Measurements from ENCODE around the gene GRIK4. TPM values are rescaled to one million over a fixed set of nuclear protein-coding genes. Genes with fewer than 3 reads are reported as not detected.

Gene GRIK4
- total RNA-seq, 1 experiment from 2014 or later = 3.3 TPM

- TF ChIP-seq, protein P1, sequence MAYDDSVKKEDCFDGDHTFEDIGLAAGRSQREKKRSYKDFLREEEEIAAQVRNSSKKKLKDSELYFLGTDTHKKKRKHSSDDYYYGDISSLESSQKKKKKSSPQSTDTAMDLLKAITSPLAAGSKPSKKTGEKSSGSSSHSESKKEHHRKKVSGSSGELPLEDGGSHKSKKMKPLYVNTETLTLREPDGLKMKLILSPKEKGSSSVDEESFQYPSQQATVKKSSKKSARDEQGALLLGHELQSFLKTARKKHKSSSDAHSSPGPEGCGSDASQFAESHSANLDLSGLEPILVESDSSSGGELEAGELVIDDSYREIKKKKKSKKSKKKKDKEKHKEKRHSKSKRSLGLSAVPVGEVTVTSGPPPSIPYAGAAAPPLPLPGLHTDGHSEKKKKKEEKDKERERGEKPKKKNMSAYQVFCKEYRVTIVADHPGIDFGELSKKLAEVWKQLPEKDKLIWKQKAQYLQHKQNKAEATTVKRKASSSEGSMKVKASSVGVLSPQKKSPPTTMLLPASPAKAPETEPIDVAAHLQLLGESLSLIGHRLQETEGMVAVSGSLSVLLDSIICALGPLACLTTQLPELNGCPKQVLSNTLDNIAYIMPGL (CRISPR knock-in tag; IDR thresholded peaks at IDR 0.05) = no peak
- TF ChIP-seq, protein P2, sequence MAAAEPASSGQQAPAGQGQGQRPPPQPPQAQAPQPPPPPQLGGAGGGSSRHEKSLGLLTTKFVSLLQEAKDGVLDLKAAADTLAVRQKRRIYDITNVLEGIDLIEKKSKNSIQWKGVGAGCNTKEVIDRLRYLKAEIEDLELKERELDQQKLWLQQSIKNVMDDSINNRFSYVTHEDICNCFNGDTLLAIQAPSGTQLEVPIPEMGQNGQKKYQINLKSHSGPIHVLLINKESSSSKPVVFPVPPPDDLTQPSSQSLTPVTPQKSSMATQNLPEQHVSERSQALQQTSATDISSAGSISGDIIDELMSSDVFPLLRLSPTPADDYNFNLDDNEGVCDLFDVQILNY (CRISPR knock-in tag; IDR thresholded peaks at IDR 0.05) = no peak
- no peak for TF ChIP-seq NR3C1 (CRISPR knock-in tag; conservative IDR thresholded peaks at IDR 0.05; ENCODE audit: low read depth)
- TF ChIP-seq, protein P3, sequence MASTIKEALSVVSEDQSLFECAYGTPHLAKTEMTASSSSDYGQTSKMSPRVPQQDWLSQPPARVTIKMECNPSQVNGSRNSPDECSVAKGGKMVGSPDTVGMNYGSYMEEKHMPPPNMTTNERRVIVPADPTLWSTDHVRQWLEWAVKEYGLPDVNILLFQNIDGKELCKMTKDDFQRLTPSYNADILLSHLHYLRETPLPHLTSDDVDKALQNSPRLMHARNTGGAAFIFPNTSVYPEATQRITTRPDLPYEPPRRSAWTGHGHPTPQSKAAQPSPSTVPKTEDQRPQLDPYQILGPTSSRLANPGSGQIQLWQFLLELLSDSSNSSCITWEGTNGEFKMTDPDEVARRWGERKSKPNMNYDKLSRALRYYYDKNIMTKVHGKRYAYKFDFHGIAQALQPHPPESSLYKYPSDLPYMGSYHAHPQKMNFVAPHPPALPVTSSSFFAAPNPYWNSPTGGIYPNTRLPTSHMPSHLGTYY (CRISPR knock-in tag; IDR thresholded peaks at IDR 0.05) = no peak
- TF ChIP-seq, protein P4, sequence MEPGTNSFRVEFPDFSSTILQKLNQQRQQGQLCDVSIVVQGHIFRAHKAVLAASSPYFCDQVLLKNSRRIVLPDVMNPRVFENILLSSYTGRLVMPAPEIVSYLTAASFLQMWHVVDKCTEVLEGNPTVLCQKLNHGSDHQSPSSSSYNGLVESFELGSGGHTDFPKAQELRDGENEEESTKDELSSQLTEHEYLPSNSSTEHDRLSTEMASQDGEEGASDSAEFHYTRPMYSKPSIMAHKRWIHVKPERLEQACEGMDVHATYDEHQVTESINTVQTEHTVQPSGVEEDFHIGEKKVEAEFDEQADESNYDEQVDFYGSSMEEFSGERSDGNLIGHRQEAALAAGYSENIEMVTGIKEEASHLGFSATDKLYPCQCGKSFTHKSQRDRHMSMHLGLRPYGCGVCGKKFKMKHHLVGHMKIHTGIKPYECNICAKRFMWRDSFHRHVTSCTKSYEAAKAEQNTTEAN (CRISPR knock-in tag; IDR thresholded peaks at IDR 0.05) = no peak
- no peak for TF ChIP-seq CDX4 (CRISPR knock-in tag; IDR thresholded peaks at IDR 0.05; ENCODE audit: borderline replicate concordance)
- TF ChIP-seq, protein P5, sequence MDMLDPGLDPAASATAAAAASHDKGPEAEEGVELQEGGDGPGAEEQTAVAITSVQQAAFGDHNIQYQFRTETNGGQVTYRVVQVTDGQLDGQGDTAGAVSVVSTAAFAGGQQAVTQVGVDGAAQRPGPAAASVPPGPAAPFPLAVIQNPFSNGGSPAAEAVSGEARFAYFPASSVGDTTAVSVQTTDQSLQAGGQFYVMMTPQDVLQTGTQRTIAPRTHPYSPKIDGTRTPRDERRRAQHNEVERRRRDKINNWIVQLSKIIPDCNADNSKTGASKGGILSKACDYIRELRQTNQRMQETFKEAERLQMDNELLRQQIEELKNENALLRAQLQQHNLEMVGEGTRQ (CRISPR knock-in tag; IDR thresholded peaks at IDR 0.05) = no peak
- TF ChIP-seq NFYB (CRISPR knock-in tag; conservative IDR thresholded peaks at IDR 0.05; ENCODE audit: low read depth) = no peak
Observed at GRCh38 chr11:120785576-120785975, 274.0 kb downstream of the GRIK4 start (continued).

DNA sequence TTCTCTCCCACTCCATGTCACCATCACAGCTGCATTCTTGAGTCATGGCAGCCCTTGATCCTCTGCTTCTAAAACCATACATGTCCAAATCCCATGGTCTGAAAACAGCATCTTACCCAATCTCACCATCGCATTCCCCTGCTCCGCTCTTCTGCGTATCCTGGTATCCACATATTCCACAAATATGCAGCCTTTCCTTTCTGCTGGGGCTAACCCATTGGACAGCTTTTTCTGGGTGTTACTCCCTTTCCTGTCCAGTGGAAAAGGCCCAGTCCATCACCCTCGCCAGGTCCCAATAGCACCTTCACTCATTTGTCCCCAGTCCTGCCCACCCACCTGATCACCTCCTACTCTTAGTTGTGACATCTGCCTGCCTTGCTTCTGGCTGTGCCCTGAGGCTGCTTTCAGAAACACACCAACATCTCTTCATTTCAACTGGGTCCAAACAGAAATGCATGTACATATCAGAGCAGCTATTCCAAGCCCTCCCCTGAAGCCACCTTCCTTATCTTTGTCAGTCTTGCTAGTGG lies 274.7 kb downstream of the GRIK4 start:
- H3K27me3 Mint-ChIP-seq (ENCODE audit: low read depth) = no peaks in the 10 kb centered on the region
- no peak for TF ChIP-seq SP1 (CRISPR knock-in tag; conservative IDR thresholded peaks at IDR 0.05)
- no peak for TF ChIP-seq ATF1 (CRISPR knock-in tag; IDR thresholded peaks at IDR 0.05)
- TF ChIP-seq, protein P6, sequence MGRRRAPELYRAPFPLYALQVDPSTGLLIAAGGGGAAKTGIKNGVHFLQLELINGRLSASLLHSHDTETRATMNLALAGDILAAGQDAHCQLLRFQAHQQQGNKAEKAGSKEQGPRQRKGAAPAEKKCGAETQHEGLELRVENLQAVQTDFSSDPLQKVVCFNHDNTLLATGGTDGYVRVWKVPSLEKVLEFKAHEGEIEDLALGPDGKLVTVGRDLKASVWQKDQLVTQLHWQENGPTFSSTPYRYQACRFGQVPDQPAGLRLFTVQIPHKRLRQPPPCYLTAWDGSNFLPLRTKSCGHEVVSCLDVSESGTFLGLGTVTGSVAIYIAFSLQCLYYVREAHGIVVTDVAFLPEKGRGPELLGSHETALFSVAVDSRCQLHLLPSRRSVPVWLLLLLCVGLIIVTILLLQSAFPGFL (CRISPR knock-in tag; IDR thresholded peaks at IDR 0.05; ENCODE audit: borderline replicate concordance) = no peak
- TF ChIP-seq GTF2I (CRISPR knock-in tag; conservative IDR thresholded peaks at IDR 0.05) = no peak
- TF ChIP-seq ZNF138 (CRISPR knock-in tag; conservative IDR thresholded peaks at IDR 0.05) = no peak
- no peak for TF ChIP-seq NFATC4 (CRISPR knock-in tag; IDR thresholded peaks at IDR 0.05)
- TF ChIP-seq IRF1 (CRISPR knock-in tag; IDR thresholded peaks at IDR 0.05) = no peak
- ChIA-PET POLR2A (no interaction called here), CTCF (interaction anchor here (1.4 to 2.2 kb wide), 2 partner anchors 16 to 35 kb away, joined by 3 to 9 read pairs; no protein-coding TSS in a partner anchor)
- H3K36me3 Mint-ChIP-seq = no peaks in the 10 kb centered on the region
- H3K4me3 Mint-ChIP-seq = no peak overlapping the region
- no peaks in the 10 kb centered on the region for H3K9me3 Mint-ChIP-seq
- DNase-seq (ENCODE audit: low spot score) (no peak), ATAC-seq (no peak)
- peaks cover 19% of the 10 kb centered on the region for H3K4me1 Mint-ChIP-seq
- H3K27ac Mint-ChIP-seq = no peak overlapping the region

All from WTC11 (cell line).